WTC11 (cell line): ENCODE results near the gene INPP5E. TPM values are rescaled to one million over a fixed set of nuclear protein-coding genes. Genes with fewer than 3 reads are reported as not detected.

Source experiments
- ATAC-seq: fragments of 200-7000 bp; cut with Tn5 transposase; 2 replicates; pipeline ENCODE4 v1.10.0; 2021; ENCODE audit warnings: mild to moderate bottlenecking, moderate library complexity
- CTCF ChIA-PET: fragments of 300-600 bp; sonication (Branson Sonifier 250); formaldehyde crosslinking; loops from one replicate; lab custom pipeline; 2021; ENCODE audit warnings: antibody characterized with exemption; lab: Charles Lee
- POLR2A ChIA-PET: fragments of 350-600 bp; sonication (Branson Sonifier 250); formaldehyde crosslinking; loops from one replicate; lab custom pipeline; 2021; ENCODE audit warnings: antibody characterized with exemption; lab: Charles Lee
- DNase-seq: peaks from one replicate; pipeline ENCODE4 v3.0.0; 2021; ENCODE audit warnings: low spot score
- H3K27ac Mint-ChIP-seq: 2 replicates; pipeline ENCODE4 v1.8.0; 2021; ENCODE audit warnings: mixed read lengths
- H3K27me3 Mint-ChIP-seq: 2 replicates; pipeline ENCODE4 v1.8.0; 2021; ENCODE audit warnings: low read depth, mild to moderate bottlenecking, moderate library complexity, mixed read lengths
- H3K36me3 Mint-ChIP-seq: 2 replicates; pipeline ENCODE4 v1.8.0; 2021; ENCODE audit warnings: mixed read lengths
- H3K4me1 Mint-ChIP-seq: 2 replicates; pipeline ENCODE4 v1.8.0; 2022; ENCODE audit warnings: mixed read lengths
- H3K4me3 Mint-ChIP-seq: 2 replicates; pipeline ENCODE4 v1.8.0; 2021; ENCODE audit warnings: mild to moderate bottlenecking, moderate library complexity, mixed read lengths
- H3K9me3 Mint-ChIP-seq: 2 replicates; pipeline ENCODE4 v1.8.0; 2021; ENCODE audit warnings: mixed read lengths
- ARID4B ChIP-seq: sonication (generic); formaldehyde crosslinking; IDR thresholded peaks from 2 replicates; pipeline ENCODE4 v1.8.0; 2023; ENCODE audit warnings: missing genetic modification reagents, mild to moderate bottlenecking, borderline replicate concordance
- ERG ChIP-seq: fragments of 250-450 bp; sonication (Bioruptor Pico); IDR thresholded peaks from 2 replicates; pipeline ENCODE4 v1.8.0; 2021; ENCODE audit warnings: mild to moderate bottlenecking
- ETV6 ChIP-seq: sonication (generic); formaldehyde crosslinking; IDR thresholded peaks from 2 replicates; pipeline ENCODE4 v1.8.1; 2022; ENCODE audit warnings: mild to moderate bottlenecking, missing genetic modification reagents
- FOXP4 ChIP-seq: sonication (generic); formaldehyde crosslinking; IDR thresholded peaks from 2 replicates; pipeline ENCODE4 v1.8.0; 2022; ENCODE audit warnings: mild to moderate bottlenecking, missing genetic modification reagents
- GTF2I ChIP-seq: fragments of 250-450 bp; sonication (Bioruptor Pico); conservative IDR thresholded peaks from 2 replicates; pipeline ENCODE4 v1.4.0; 2021; ENCODE audit warnings: mild to moderate bottlenecking
- JUN ChIP-seq: sonication (generic); formaldehyde crosslinking; IDR thresholded peaks from 2 replicates; pipeline ENCODE4 v1.8.0; 2023; ENCODE audit warnings: mild to moderate bottlenecking, missing genetic modification reagents
- NR3C1 ChIP-seq: sonication (generic); formaldehyde crosslinking; conservative IDR thresholded peaks from 2 replicates; pipeline ENCODE4 v1.8.1; 2023; ENCODE audit warnings: low read depth, mild to moderate bottlenecking, missing genetic modification reagents
- PRRX2 ChIP-seq: fragments of 250-450 bp; sonication (Bioruptor Pico); IDR thresholded peaks from 2 replicates; pipeline ENCODE4 v1.8.0; 2021; ENCODE audit warnings: mild to moderate bottlenecking
- SMAD4 ChIP-seq: sonication (generic); formaldehyde crosslinking; IDR thresholded peaks from 2 replicates; pipeline ENCODE4 v1.8.0; 2022; ENCODE audit warnings: mild to moderate bottlenecking, missing genetic modification reagents
- TEAD1 ChIP-seq: sonication (generic); formaldehyde crosslinking; IDR thresholded peaks from 2 replicates; pipeline ENCODE4 v1.8.0; 2022; ENCODE audit warnings: mild to moderate bottlenecking, missing genetic modification reagents
- USF2 ChIP-seq: sonication (generic); formaldehyde crosslinking; IDR thresholded peaks from 2 replicates; pipeline ENCODE4 v1.8.1; 2023; ENCODE audit warnings: mild to moderate bottlenecking, missing genetic modification reagents, moderate library complexity
- ZNF232 ChIP-seq: sonication (generic); formaldehyde crosslinking; IDR thresholded peaks from 2 replicates; pipeline ENCODE4 v1.8.0; 2022; ENCODE audit warnings: mild to moderate bottlenecking, missing genetic modification reagents
- ZNF512 ChIP-seq: sonication (generic); formaldehyde crosslinking; IDR thresholded peaks from 2 replicates; pipeline ENCODE4 v1.8.1; 2022; ENCODE audit warnings: missing genetic modification reagents, borderline replicate concordance
- ZNF532 ChIP-seq: fragments of 250-450 bp; sonication (Bioruptor Pico); IDR thresholded peaks from 2 replicates; pipeline ENCODE4 v1.9.0; 2021; ENCODE audit warnings: mild to moderate bottlenecking, borderline replicate concordance
- ZSCAN18 ChIP-seq: fragments of 250-450 bp; sonication (Bioruptor Pico); IDR thresholded peaks from 2 replicates; pipeline ENCODE4 v2.1.2; 2022; ENCODE audit warnings: mild to moderate bottlenecking, moderate library complexity
- total RNA-seq: library from RNA; stranded (reverse); gene quantifications from 3 replicates; pipeline ENCODE4 v1.2.3, GENCODE V29; 2021

The INPP5E gene
- total RNA-seq, 1 experiment from 2014 or later = 24.0 TPM

GRCh38 chr9:136482793-136483588 lies 43.3 kb upstream of the INPP5E start, which contains the start of gene SEC16A:
Gene SEC16A, minus strand, starts transcription at chr9:136483040. Its CDS starts 5,425 bp downstream, at chr9:136477615.
- Mint-ChIP-seq H3K4me1 (peaks cover 15% of the 10 kb centered on the region), H3K27me3 (no peaks in the 10 kb centered on the region), H3K27ac (peak within 1 kb of the TSS; percentile 98), H3K4me3 (peak within 1 kb of the TSS; percentile 87), H3K36me3 (peaks cover 8% of the 10 kb centered on the region; the same call in 1 of the 2 replicates), H3K9me3 (no peaks in the 10 kb centered on the region)
- CTCF ChIA-PET = interaction anchor here (0.8 to 9.1 kb wide), 11 partner anchors 43 to 305 kb away, joined by 3 to 163 read pairs (median 13); no protein-coding TSS in a partner anchor
- POLR2A ChIA-PET = no interaction called here
- ATAC-seq (peak; percentile 78), DNase-seq (peak; percentile 99)
- TF ChIP-seq GTF2I (CRISPR knock-in tag) (no peak), JUN (CRISPR knock-in tag) (no peak), ETV6 (CRISPR knock-in tag) (peak; percentile 38; the same call in 1 of the 2 replicates), NR3C1 (no peak), USF2 (CRISPR knock-in tag) (no peak), ZNF232 (CRISPR knock-in tag) (no peak), ERG (CRISPR knock-in tag) (0 out of 2 replicates have a peak, but pooled peaks have one; percentile 32), ARID4B (CRISPR knock-in tag) (no peak), ZNF532 (0 out of 2 replicates have a peak, but pooled peaks have one; percentile 45), ZSCAN18 (CRISPR knock-in tag) (no peak), TEAD1 (CRISPR knock-in tag) (0 out of 2 replicates have a peak, but pooled peaks have one; percentile 24), FOXP4 (CRISPR knock-in tag) (no peak), ZNF512 (no peak), SMAD4 (CRISPR knock-in tag) (no peak), PRRX2 (CRISPR knock-in tag) (peak; percentile 89; the same call in 1 of the 2 replicates)
